Breast epithelium (tissue), 4 donors: ENCODE results near the gene TANGO2. TPM values are rescaled to one million over a fixed set of nuclear protein-coding genes. Genes with fewer than 3 reads are reported as not detected.

Experiments
- DNase-seq, 2 donors: peaks; one replicate each; pipeline ENCODE4 v3.0.0-alpha.2; 2019; ENCODE audit warnings: low spot score in 2 of 2
- H3K27ac ChIP-seq, 2 donors: fragments of 200-600 bp; sonication (generic) in 1 of 2; one replicate each; pipeline ENCODE4 v1.5.1; 2016 to 2019; ENCODE audit warnings: mild to moderate bottlenecking in 1 of 2
- H3K27me3 ChIP-seq, 2 donors: fragments of 200-600 bp; sonication (generic) in 1 of 2; one replicate each; pipeline versions ENCODE4 v1.5.1 to v1.6.0; 2017 to 2019; ENCODE audit warnings: control low read depth in 1 of 2, mild to moderate bottlenecking in 1 of 2
- H3K36me3 ChIP-seq: fragments of 200-600 bp; one replicate; pipeline ENCODE4 v1.5.1; 2019
- H3K4me1 ChIP-seq, 2 donors: fragments of 200-600 bp; sonication (generic); one replicate each; pipeline ENCODE4 v1.5.1; 2016 to 2019; ENCODE audit warnings: control low read depth in 1 of 2
- H3K4me3 ChIP-seq, 3 donors: fragments of 200-600 bp; sonication (generic); 1 replicate in 2 of 3; 2 replicates in 1 of 3; pipeline ENCODE4 v1.5.1; 2016 to 2019; ENCODE audit warnings: mild to moderate bottlenecking in 3 of 3, moderate library complexity in 2 of 3
- H3K9me3 ChIP-seq, 2 donors: fragments of 200-600 bp; sonication (generic) in 1 of 2; one replicate each; pipeline ENCODE4 v1.5.1; 2016 to 2019; ENCODE audit warnings: control low read depth in 1 of 2
- CTCF ChIP-seq, 3 donors: fragments of 450-650 bp; IDR thresholded peaks; one replicate each; pipeline ENCODE4 v1.5.1; 2016 to 2017; ENCODE audit warnings: antibody characterized with exemption in 3 of 3, mild to moderate bottlenecking in 3 of 3, moderate library complexity in 3 of 3
- POLR2A ChIP-seq: fragments of 450-650 bp; IDR thresholded peaks from one replicate; pipeline ENCODE4 v1.6.1; 2016; ENCODE audit warnings: antibody characterized with exemption, mild to moderate bottlenecking, moderate library complexity
- POLR2AphosphoS5 ChIP-seq, 3 donors: sonication (generic); formaldehyde crosslinking; IDR thresholded peaks; one replicate each; pipeline ENCODE4 v1.6.1; 2017; ENCODE audit warnings: antibody characterized with exemption in 3 of 3
- intact Hi-C: fragments of 100-400 bp; cut with DNase I; formaldehyde crosslinking; loops from one replicate; pipeline ENCODE4 v1.15.1; 2023; ENCODE audit warnings: low total_unique reads
- total RNA-seq, 3 donors: library from RNA; depleted of rRNA; stranded (reverse); fragments of >200 nt; gene quantifications; one replicate each; pipeline ENCODE4 v1.1.0, GENCODE V29; 2016

TANGO2 gene
- total RNA-seq, 3 donors from 2014 or later, result 25.9 to 55.4 (median 33.4) TPM

- intact Hi-C loops, result no loop called here
- H3K27ac ChIP-seq, result peak overlapping the region in 1 of 2 donors; percentile 69
- no peak overlapping the region for H3K4me3 ChIP-seq
- H3K27me3 ChIP-seq, result no peaks in the 10 kb centered on the region
- no peaks in the 10 kb centered on the region for H3K36me3 ChIP-seq
- H3K4me1 ChIP-seq, result peaks cover 5 to 7% of the 10 kb centered on the region in 2 donors
- DNase-seq, result no peak
- H3K9me3 ChIP-seq, result no peaks in the 10 kb centered on the region
- TF ChIP-seq POLR2A (no peak), POLR2AphosphoS5 (IDR thresholded peaks at IDR 0.05) (no peak), CTCF (IDR thresholded peaks at IDR 0.05) (no peak)
Observed at GRCh38 chr22:19990188-19990587, 30.7 kb upstream of the TANGO2 start.

- Histone ChIP-seq H3K36me3 (no peaks in the 10 kb centered on the region), H3K9me3 (no peaks in the 10 kb centered on the region), H3K4me1 (peaks cover 4% of the 10 kb centered on the region in 2 donors), H3K27me3 (no peaks in the 10 kb centered on the region), H3K27ac (peak overlapping the region in 1 of 2 donors; percentile 69), H3K4me3 (no peak overlapping the region)
- DNase-seq, result no peak
- intact Hi-C loops, result no loop called here
- no peak for TF ChIP-seq POLR2AphosphoS5 (IDR thresholded peaks at IDR 0.05)
- no peak for TF ChIP-seq POLR2A
- TF ChIP-seq CTCF (IDR thresholded peaks at IDR 0.05), result no peak
Observed at GRCh38 chr22:19990609-19991394, 30.1 kb upstream of the TANGO2 start.

DNA sequence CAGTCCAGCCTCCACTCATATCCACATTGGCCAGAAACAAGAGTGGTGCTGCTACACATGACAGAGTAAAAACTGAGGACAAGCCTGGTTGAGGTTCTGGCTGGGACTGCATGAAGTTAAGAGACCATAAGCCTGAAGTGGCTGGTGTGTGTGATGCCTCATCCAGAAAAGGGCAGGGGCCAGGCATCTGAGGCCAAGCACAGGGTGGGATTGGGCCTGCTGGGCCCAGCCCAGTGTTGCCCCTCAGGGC is 29.6 kb upstream of the TANGO2 start:
- Histone ChIP-seq H3K36me3 (no peaks in the 10 kb centered on the region), H3K9me3 (no peaks in the 10 kb centered on the region), H3K4me3 (no peak overlapping the region), H3K27ac (peak overlapping the region in 1 of 2 donors; percentile 69), H3K27me3 (no peaks in the 10 kb centered on the region), H3K4me1 (no peaks in the 10 kb centered on the region)
- intact Hi-C loops, result no loop called here
- DNase-seq, result no peak
- TF ChIP-seq POLR2A (no peak), POLR2AphosphoS5 (IDR thresholded peaks at IDR 0.05) (no peak), CTCF (IDR thresholded peaks at IDR 0.05) (no peak)

- intact Hi-C loops, result no loop called here
- DNase-seq, result no peak
- Histone ChIP-seq H3K27me3 (no peaks in the 10 kb centered on the region), H3K4me3 (no peak overlapping the region), H3K36me3 (no peaks in the 10 kb centered on the region), H3K9me3 (no peaks in the 10 kb centered on the region), H3K27ac (peak overlapping the region in 1 of 2 donors; percentile 69), H3K4me1 (no peaks in the 10 kb centered on the region)
- no peak for TF ChIP-seq CTCF (IDR thresholded peaks at IDR 0.05)
- no peak for TF ChIP-seq POLR2A
- no peak for TF ChIP-seq POLR2AphosphoS5 (IDR thresholded peaks at IDR 0.05)
Observed at GRCh38 chr22:19991645-19992451, 29.1 kb upstream of the TANGO2 start.

DNA sequence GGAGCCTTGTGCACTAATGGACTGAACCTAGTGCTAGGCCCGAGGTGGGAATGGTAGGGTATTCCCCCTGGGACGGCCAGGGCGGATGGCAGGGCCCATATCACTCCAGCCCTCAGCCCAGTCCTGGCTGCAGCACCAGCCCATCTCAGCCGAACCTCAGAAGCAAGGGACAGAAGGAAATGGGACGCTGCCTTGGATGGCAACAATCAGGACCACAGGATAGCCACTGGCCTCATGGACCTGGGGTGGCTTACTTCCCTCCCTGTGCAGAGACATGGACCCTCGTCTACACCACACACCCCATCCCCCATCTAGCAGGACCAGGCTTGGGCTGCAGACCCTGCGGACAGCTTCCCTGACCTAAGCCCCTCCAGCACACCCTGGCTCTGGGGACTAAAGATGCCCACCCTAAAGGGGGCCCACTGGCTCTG is 28.4 kb upstream of the TANGO2 start:
- Histone ChIP-seq H3K4me1 (no peaks in the 10 kb centered on the region), H3K4me3 (no peak overlapping the region), H3K27me3 (no peaks in the 10 kb centered on the region), H3K9me3 (no peaks in the 10 kb centered on the region), H3K36me3 (no peaks in the 10 kb centered on the region), H3K27ac (peak overlapping the region in 1 of 2 donors; percentile 19)
- no peak for DNase-seq
- TF ChIP-seq CTCF (IDR thresholded peaks at IDR 0.05) (no peak), POLR2A (no peak), POLR2AphosphoS5 (IDR thresholded peaks at IDR 0.05) (no peak)
- intact Hi-C loops, result no loop called here
